PC-3 (cell line): Measurements from ENCODE around the gene NT5C1B.

Experiments used
- CTCF ChIP-seq: fragments of 300-600 bp; sonication (generic); conservative IDR thresholded peaks from 2 replicates; pipeline ENCODE4 v1.5.1; 2017; ENCODE audit warnings: antibody characterized with exemption, low read depth, mild to moderate bottlenecking, low read length
- EZH2 ChIP-seq: fragments of 300-600 bp; sonication (generic); IDR thresholded peaks from one replicate; pipeline ENCODE4 v1.6.1; 2017; ENCODE audit warnings: antibody characterized with exemption, mild to moderate bottlenecking, low read length; ENCODE audit not compliant: unreplicated experiment
- EZH2phosphoT487 ChIP-seq: fragments of 300-600 bp; sonication (generic); IDR thresholded peaks from 2 replicates; pipeline ENCODE4 v1.6.1; 2018; ENCODE audit warnings: mild to moderate bottlenecking, antibody characterized with exemption, low read length, borderline replicate concordance

- TF ChIP-seq CTCF (no peak), EZH2 (no peak), EZH2phosphoT487 (no peak)
Observed at GRCh38 chr2:18522484-18523146, 66.8 kb downstream of the NT5C1B start.
